MCF 10A (cell line): ENCODE results near the gene EIF1B. TPM values are rescaled to one million over a fixed set of nuclear protein-coding genes. Genes with fewer than 3 reads are reported as not detected.

ENCODE experiments used
- BruUV-seq: library from RNA; stranded (reverse); fragments of 400-500 nt; replicated peaks from 2 replicates; lab custom pipeline; 2021; lab: Mats Ljungman, UMichigan
- CTCF ChIA-PET: fragments of 300-600 bp; sonication (Branson Sonifier 250); formaldehyde crosslinking; extraction: SDS; loops from one replicate; lab custom pipeline; 2021; ENCODE audit warnings: antibody characterized with exemption, inconsistent platforms; lab: Yijun Ruan, JAX
- POLR2A ChIA-PET: fragments of 300-600, 350-650 bp; sonication (Branson Sonifier 250); formaldehyde crosslinking; extraction: SDS; loops from one replicate; lab custom pipeline; 2020; ENCODE audit warnings: antibody characterized with exemption, inconsistent platforms; lab: Yijun Ruan, JAX
- DNase-seq: peaks from one replicate; pipeline ENCODE4 v3.0.0-alpha.2; 2018; ENCODE audit not compliant: unreplicated experiment
- H3K27ac Mint-ChIP-seq: one replicate; pipeline ENCODE4 v1.8.0; 2022; ENCODE audit warnings: mild to moderate bottlenecking, low read depth, mixed read lengths; ENCODE audit not compliant: unreplicated experiment
- H3K27me3 Mint-ChIP-seq: one replicate; pipeline ENCODE4 v1.8.0; 2022; ENCODE audit warnings: mixed read lengths; ENCODE audit not compliant: insufficient read depth, unreplicated experiment
- H3K36me3 Mint-ChIP-seq: one replicate; pipeline ENCODE4 v1.8.0; 2022; ENCODE audit warnings: mild to moderate bottlenecking, moderate library complexity, mixed read lengths; ENCODE audit not compliant: insufficient read depth, unreplicated experiment
- H3K4me1 Mint-ChIP-seq: one replicate; pipeline ENCODE4 v1.8.0; 2022; ENCODE audit warnings: mixed read lengths; ENCODE audit not compliant: insufficient read depth, unreplicated experiment
- H3K4me3 Mint-ChIP-seq: one replicate; pipeline ENCODE4 v1.8.0; 2022; ENCODE audit warnings: mild to moderate bottlenecking, moderate library complexity, mixed read lengths; ENCODE audit not compliant: unreplicated experiment
- H3K9me3 Mint-ChIP-seq: one replicate; pipeline ENCODE4 v1.8.0; 2022; ENCODE audit warnings: mixed read lengths; ENCODE audit not compliant: unreplicated experiment
- CTCF ChIP-seq: fragments of 200-600 bp; IDR thresholded peaks from one replicate; pipeline ENCODE4 v1.8.0; 2022; ENCODE audit warnings: antibody characterized with exemption, mild to moderate bottlenecking; ENCODE audit not compliant: unreplicated experiment
- intact Hi-C: fragments of 100-400 bp; cut with micrococcal nuclease; formaldehyde crosslinking; loops from 2 replicates; pipeline ENCODE4 v1.14.1; 2022
- total RNA-seq: library from RNA; stranded (reverse); gene quantifications from 2 replicates; pipeline ENCODE4 v1.2.3, GENCODE V29; 2022

Gene EIF1B
- total RNA-seq, 1 experiment from 2014 or later, result 69.3 TPM

- DNase-seq, result no peak
- Mint-ChIP-seq H3K4me3 (no peak overlapping the region), H3K9me3 (no peaks in the 10 kb centered on the region), H3K4me1 (no peaks in the 10 kb centered on the region), H3K27me3 (no peaks in the 10 kb centered on the region), H3K36me3 (no peaks in the 10 kb centered on the region), H3K27ac (no peak overlapping the region)
- no TSS peak for BruUV-seq
- no peak for TF ChIP-seq CTCF
- ChIA-PET CTCF (interaction anchor here (1.2 to 4.5 kb wide), 3 partner anchors 12 to 147 kb away, joined by 3 to 22 read pairs (median 6); no protein-coding TSS in a partner anchor), POLR2A (no interaction called here)
- intact Hi-C loops, result no loop called here
These were observed 30.4 kb downstream of the EIF1B start for GRCh38 chr3:40339871-40340270.

GRCh38 chr3:40340541-40341170, 31.1 kb downstream of the EIF1B start:
- Mint-ChIP-seq H3K27ac (no peak overlapping the region), H3K27me3 (no peaks in the 10 kb centered on the region), H3K4me3 (no peak overlapping the region), H3K9me3 (no peaks in the 10 kb centered on the region), H3K4me1 (no peaks in the 10 kb centered on the region), H3K36me3 (no peaks in the 10 kb centered on the region)
- ChIA-PET CTCF (interaction anchor here (0.6 to 4.5 kb wide), 7 partner anchors 12 to 148 kb away, joined by 3 to 22 read pairs (median 3); no protein-coding TSS in a partner anchor), POLR2A (interaction anchor here (0.7 to 0.8 kb wide), 2 partner anchors 19 to 43 kb away, joined by 3 read pairs; no protein-coding TSS in a partner anchor)
- no peak for DNase-seq
- TF ChIP-seq CTCF, result no peak
- BruUV-seq, result no TSS peak
- intact Hi-C loops, result no loop called here

GRCh38 chr3:40341671-40342070, 32.2 kb downstream of the EIF1B start:
- Mint-ChIP-seq H3K27ac (no peak overlapping the region), H3K4me3 (no peak overlapping the region), H3K4me1 (no peaks in the 10 kb centered on the region), H3K9me3 (no peaks in the 10 kb centered on the region), H3K27me3 (no peaks in the 10 kb centered on the region), H3K36me3 (no peaks in the 10 kb centered on the region)
- no peak for TF ChIP-seq CTCF
- intact Hi-C loops, result no loop called here
- ChIA-PET CTCF (interaction anchor here (1.0 to 4.5 kb wide), 2 partner anchors 13 to 33 kb away, joined by 4 to 22 read pairs; no protein-coding TSS in a partner anchor), POLR2A (no interaction called here)
- no TSS peak for BruUV-seq
- no peak for DNase-seq

- Mint-ChIP-seq H3K4me3 (no peak overlapping the region), H3K4me1 (peaks cover 6% of the 10 kb centered on the region), H3K27ac (no peak overlapping the region), H3K27me3 (no peaks in the 10 kb centered on the region), H3K9me3 (no peaks in the 10 kb centered on the region), H3K36me3 (no peaks in the 10 kb centered on the region)
- CTCF ChIA-PET, result interaction anchor here (1.0 kb wide), 1 partner anchor 14 kb away, joined by 3 read pairs; no protein-coding TSS in a partner anchor
- intact Hi-C loops, result no loop called here
- POLR2A ChIA-PET, result no interaction called here
- no peak for DNase-seq
- BruUV-seq, result no TSS peak
- no peak for TF ChIP-seq CTCF
These were observed 41.0 kb downstream of the EIF1B start for GRCh38 chr3:40350529-40350928.
